ENCODE data around the gene PCDHB5.
"Not testable (repeated sequence)": the region's sequence is repeated elsewhere in the genome, so short reads cannot be mapped to it uniquely, and the experiment has no call there.

The PCDHB5 gene

GRCh38 chr5:141150224-141150992 is 15.4 kb downstream of the PCDHB5 start:
- H3K36me3 ChIP-seq (ENCODE audit: control insufficient read depth in 2 of 2, insufficient read depth in 1 of 2, low read length in 2 of 2): no peaks in the 10 kb centered on the region
- no peak overlapping the region for H3K4me3 ChIP-seq (ENCODE audit: low read depth, low read length)
- H3K27ac ChIP-seq (ENCODE audit: extremely low read depth, low read depth, low read length): no peak overlapping the region
- ChIA-PET CTCF (interaction anchor here (0.9 to 1.6 kb wide), 7 partner anchors 13 to 65 kb away, joined by 3 to 8 read pairs (median 5); partner anchors contain the start of genes PCDHB11, PCDHB2 and PCDHB7), POLR2A (no interaction called here)
- H3K9me3 ChIP-seq (ENCODE audit: control insufficient read depth, insufficient read depth, low read depth, low read length): no peaks in the 10 kb centered on the region
- TF ChIP-seq ZNF433 (tag by site-specific recombination; IDR thresholded peaks at IDR 0.05; ENCODE audit: low read depth) (no peak), ZNF48 (tag by site-specific recombination; IDR thresholded peaks at IDR 0.05) (no peak), RBAK (tag by site-specific recombination; IDR thresholded peaks at IDR 0.05) (no peak), TRIM28 (IDR thresholded peaks at IDR 0.05; ENCODE audit: borderline replicate concordance, low read length) (no peak), ZNF558 (tag by site-specific recombination; IDR thresholded peaks at IDR 0.05) (no peak), ZNF112 (tag by site-specific recombination; IDR thresholded peaks at IDR 0.05) (no peak), ZNF391 (tag by site-specific recombination; IDR thresholded peaks at IDR 0.05; ENCODE audit: borderline replicate concordance, low read depth) (no peak), ZNF10 (tag by site-specific recombination; IDR thresholded peaks at IDR 0.05) (no peak), ZNF19 (tag by site-specific recombination; IDR thresholded peaks at IDR 0.05; ENCODE audit: low read depth) (no peak), ZFP69B (tag by site-specific recombination; IDR thresholded peaks at IDR 0.05) (no peak), ZNF248 (tag by site-specific recombination; IDR thresholded peaks at IDR 0.05) (no peak), ZNF416 (tag by site-specific recombination; IDR thresholded peaks at IDR 0.05) (no peak), ZNF221 (tag by site-specific recombination; IDR thresholded peaks at IDR 0.05; ENCODE audit: borderline replicate concordance) (no peak), ZNF692 (tag by site-specific recombination; IDR thresholded peaks at IDR 0.05) (no peak), ZNF23 (tag by site-specific recombination; IDR thresholded peaks at IDR 0.05; ENCODE audit: borderline replicate concordance) (no peak), ZNF830 (tag by site-specific recombination; IDR thresholded peaks at IDR 0.05; ENCODE audit: low read depth) (no peak), ZNF843 (tag by site-specific recombination; IDR thresholded peaks at IDR 0.05) (no peak)
- TF ChIP-seq, protein P1, sequence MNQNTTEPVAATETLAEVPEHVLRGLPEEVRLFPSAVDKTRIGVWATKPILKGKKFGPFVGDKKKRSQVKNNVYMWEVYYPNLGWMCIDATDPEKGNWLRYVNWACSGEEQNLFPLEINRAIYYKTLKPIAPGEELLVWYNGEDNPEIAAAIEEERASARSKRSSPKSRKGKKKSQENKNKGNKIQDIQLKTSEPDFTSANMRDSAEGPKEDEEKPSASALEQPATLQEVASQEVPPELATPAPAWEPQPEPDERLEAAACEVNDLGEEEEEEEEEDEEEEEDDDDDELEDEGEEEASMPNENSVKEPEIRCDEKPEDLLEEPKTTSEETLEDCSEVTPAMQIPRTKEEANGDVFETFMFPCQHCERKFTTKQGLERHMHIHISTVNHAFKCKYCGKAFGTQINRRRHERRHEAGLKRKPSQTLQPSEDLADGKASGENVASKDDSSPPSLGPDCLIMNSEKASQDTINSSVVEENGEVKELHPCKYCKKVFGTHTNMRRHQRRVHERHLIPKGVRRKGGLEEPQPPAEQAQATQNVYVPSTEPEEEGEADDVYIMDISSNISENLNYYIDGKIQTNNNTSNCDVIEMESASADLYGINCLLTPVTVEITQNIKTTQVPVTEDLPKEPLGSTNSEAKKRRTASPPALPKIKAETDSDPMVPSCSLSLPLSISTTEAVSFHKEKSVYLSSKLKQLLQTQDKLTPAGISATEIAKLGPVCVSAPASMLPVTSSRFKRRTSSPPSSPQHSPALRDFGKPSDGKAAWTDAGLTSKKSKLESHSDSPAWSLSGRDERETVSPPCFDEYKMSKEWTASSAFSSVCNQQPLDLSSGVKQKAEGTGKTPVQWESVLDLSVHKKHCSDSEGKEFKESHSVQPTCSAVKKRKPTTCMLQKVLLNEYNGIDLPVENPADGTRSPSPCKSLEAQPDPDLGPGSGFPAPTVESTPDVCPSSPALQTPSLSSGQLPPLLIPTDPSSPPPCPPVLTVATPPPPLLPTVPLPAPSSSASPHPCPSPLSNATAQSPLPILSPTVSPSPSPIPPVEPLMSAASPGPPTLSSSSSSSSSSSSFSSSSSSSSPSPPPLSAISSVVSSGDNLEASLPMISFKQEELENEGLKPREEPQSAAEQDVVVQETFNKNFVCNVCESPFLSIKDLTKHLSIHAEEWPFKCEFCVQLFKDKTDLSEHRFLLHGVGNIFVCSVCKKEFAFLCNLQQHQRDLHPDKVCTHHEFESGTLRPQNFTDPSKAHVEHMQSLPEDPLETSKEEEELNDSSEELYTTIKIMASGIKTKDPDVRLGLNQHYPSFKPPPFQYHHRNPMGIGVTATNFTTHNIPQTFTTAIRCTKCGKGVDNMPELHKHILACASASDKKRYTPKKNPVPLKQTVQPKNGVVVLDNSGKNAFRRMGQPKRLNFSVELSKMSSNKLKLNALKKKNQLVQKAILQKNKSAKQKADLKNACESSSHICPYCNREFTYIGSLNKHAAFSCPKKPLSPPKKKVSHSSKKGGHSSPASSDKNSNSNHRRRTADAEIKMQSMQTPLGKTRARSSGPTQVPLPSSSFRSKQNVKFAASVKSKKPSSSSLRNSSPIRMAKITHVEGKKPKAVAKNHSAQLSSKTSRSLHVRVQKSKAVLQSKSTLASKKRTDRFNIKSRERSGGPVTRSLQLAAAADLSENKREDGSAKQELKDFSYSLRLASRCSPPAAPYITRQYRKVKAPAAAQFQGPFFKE (tag by site-specific recombination; IDR thresholded peaks at IDR 0.05; ENCODE audit: borderline replicate concordance): no peak
- no peaks in the 10 kb centered on the region for H3K4me1 ChIP-seq (ENCODE audit: control insufficient read depth, insufficient read depth, low read length)

- CTCF ChIA-PET: interaction anchor here (1.4 to 1.6 kb wide), 2 partner anchors 21 to 57 kb away, joined by 5 to 8 read pairs; partner anchors contain the start of genes PCDHB2 and PCDHB7
- TF ChIP-seq ZNF600 (tag by site-specific recombination; IDR thresholded peaks at IDR 0.05): no peak
- no peak for TF ChIP-seq BCL11A (tag by site-specific recombination; IDR thresholded peaks at IDR 0.05; ENCODE audit: low read depth)
- no peak for TF ChIP-seq SCRT2 (tag by site-specific recombination; IDR thresholded peaks at IDR 0.05)
- no peak for TF ChIP-seq ZNF621 (tag by site-specific recombination; IDR thresholded peaks at IDR 0.05)
- POLR2A ChIA-PET: no interaction called here
- Histone ChIP-seq H3K4me1 (ENCODE audit: control insufficient read depth, insufficient read depth, low read length) (no peaks in the 10 kb centered on the region), H3K9me3 (ENCODE audit: control insufficient read depth, insufficient read depth, low read depth, low read length) (no peaks in the 10 kb centered on the region), H3K4me3 (ENCODE audit: low read depth, low read length) (no peak overlapping the region), H3K27ac (ENCODE audit: extremely low read depth, low read depth, low read length) (no peak overlapping the region), H3K36me3 (ENCODE audit: control insufficient read depth in 2 of 2, insufficient read depth in 1 of 2, low read length in 2 of 2) (no peaks in the 10 kb centered on the region)
These were observed 16.0 kb downstream of the PCDHB5 start for GRCh38 chr5:141150993-141151325.

- H3K27ac ChIP-seq (ENCODE audit: extremely low read depth, low read depth, low read length); CTCF ChIA-PET; H3K4me3 ChIP-seq (ENCODE audit: low read depth, low read length); H3K4me1 ChIP-seq (ENCODE audit: control insufficient read depth, insufficient read depth, low read length); H3K36me3 ChIP-seq (ENCODE audit: control insufficient read depth in 2 of 2, insufficient read depth in 1 of 2, low read length in 2 of 2); POLR2A ChIA-PET; H3K9me3 ChIP-seq (ENCODE audit: control insufficient read depth, insufficient read depth, low read depth, low read length): not testable (repeated sequence)
These were observed 16.6 kb downstream of the PCDHB5 start for GRCh38 chr5:141151632-141152031.

GRCh38 chr5:141152096-141152495 is 17.1 kb downstream of the PCDHB5 start:
- POLR2A ChIA-PET; H3K4me1 ChIP-seq (ENCODE audit: control insufficient read depth, insufficient read depth, low read length); H3K36me3 ChIP-seq (ENCODE audit: control insufficient read depth in 2 of 2, insufficient read depth in 1 of 2, low read length in 2 of 2); H3K4me3 ChIP-seq (ENCODE audit: low read depth, low read length); H3K27ac ChIP-seq (ENCODE audit: extremely low read depth, low read depth, low read length); CTCF ChIA-PET; H3K9me3 ChIP-seq (ENCODE audit: control insufficient read depth, insufficient read depth, low read depth, low read length): not testable (repeated sequence)

Measured in HEK293 (cell line).